Measurements from ENCODE around the gene STON2. TPM values are rescaled to one million over a fixed set of nuclear protein-coding genes. Genes with fewer than 3 reads are reported as not detected.

Gene STON2
- total and polyA plus RNA-seq, 2 donors from 2014 or later, result 14.8 to 86.6 TPM

DNA sequence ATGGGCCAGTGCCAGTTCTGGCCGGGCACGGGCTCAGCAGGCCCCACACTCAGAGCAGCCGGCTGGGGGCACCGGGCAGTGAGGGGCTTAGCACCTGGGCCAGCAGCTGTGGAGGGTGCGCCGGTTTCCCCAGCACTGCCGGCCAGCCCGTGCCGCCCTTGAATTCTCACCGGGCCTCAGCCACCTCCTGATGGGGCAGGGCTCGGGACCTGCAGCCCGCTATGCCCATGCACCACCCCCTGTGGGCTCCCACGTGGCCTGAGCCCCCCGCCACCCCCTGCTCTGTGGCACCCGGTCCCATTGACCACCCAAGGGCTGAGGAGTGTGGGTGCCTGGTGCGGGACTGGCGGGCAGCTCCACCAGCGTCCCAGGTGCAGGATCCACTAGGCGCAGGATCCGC lies 164.0 kb downstream of the STON2 start:
- Histone ChIP-seq H3K4me3 (ENCODE audit: low read length in 3 of 3) (no peak overlapping the region), H3K36me3 (ENCODE audit: control insufficient read depth in 2 of 3, insufficient read depth in 3 of 3, low read length in 3 of 3) (no peaks in the 10 kb centered on the region), H3K9ac (ENCODE audit: low read length in 3 of 3) (no peak overlapping the region), H3K9me3 (ENCODE audit: control insufficient read depth in 2 of 3, insufficient read depth in 1 of 3, low read length in 3 of 3) (no peaks in the 10 kb centered on the region), H3K27ac (ENCODE audit: low read depth in 2 of 2, low read length in 2 of 2) (no peak overlapping the region), H3K27me3 (ENCODE audit: control insufficient read depth, insufficient read depth, low read length) (no peaks in the 10 kb centered on the region), H3K4me1 (ENCODE audit: control insufficient read depth in 2 of 3, insufficient read depth in 2 of 3, low read depth in 1 of 3, low read length in 3 of 3) (peaks cover 2 to 7% (median 3%) of the 10 kb centered on the region in 3 donors)
- intact Hi-C loops (cut with DNase I), result no loop called here
- FAIRE-seq (no peak), DNase-seq (no peak)
- TF ChIP-seq CTCF (IDR thresholded peaks at IDR 0.05; ENCODE audit: borderline replicate concordance, extremely low read depth, insufficient read depth), result no peak

DNA sequence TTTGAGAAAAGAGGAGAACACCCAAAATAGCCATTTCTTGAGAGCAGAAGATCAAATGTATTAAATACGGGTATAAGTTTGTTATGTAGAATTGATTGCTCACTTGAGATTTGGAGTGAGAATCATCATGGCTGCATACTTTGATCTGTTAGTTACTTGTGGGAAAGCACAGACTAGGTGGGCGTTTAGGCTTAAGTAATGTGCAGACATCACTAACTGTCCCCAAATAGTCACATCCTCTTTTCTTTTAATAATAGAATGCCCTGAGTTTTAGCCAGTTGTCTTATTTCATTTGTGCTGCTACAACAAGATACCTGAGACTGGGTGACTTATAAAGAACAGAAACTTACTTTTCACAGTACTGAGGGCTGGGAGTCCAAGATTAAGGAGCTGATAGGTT lies 165.0 kb downstream of the STON2 start:
- FAIRE-seq, result no peak
- Histone ChIP-seq H3K27ac (ENCODE audit: low read depth in 2 of 2, low read length in 2 of 2) (no peak overlapping the region), H3K9me3 (ENCODE audit: control insufficient read depth in 2 of 3, insufficient read depth in 1 of 3, low read length in 3 of 3) (no peaks in the 10 kb centered on the region), H3K9ac (ENCODE audit: low read length in 3 of 3) (no peak overlapping the region), H3K4me3 (ENCODE audit: low read length in 3 of 3) (no peak overlapping the region), H3K4me1 (ENCODE audit: control insufficient read depth in 2 of 3, insufficient read depth in 2 of 3, low read depth in 1 of 3, low read length in 3 of 3) (peaks cover 2 to 7% (median 3%) of the 10 kb centered on the region in 3 donors), H3K36me3 (ENCODE audit: control insufficient read depth in 2 of 3, insufficient read depth in 3 of 3, low read length in 3 of 3) (no peaks in the 10 kb centered on the region), H3K27me3 (ENCODE audit: control insufficient read depth, insufficient read depth, low read length) (no peaks in the 10 kb centered on the region)
- DNase-seq, result no peak
- TF ChIP-seq CTCF (IDR thresholded peaks at IDR 0.05; ENCODE audit: borderline replicate concordance, extremely low read depth, insufficient read depth), result no peak
- intact Hi-C loops (cut with DNase I), result no loop called here

- H3K27me3 ChIP-seq (ENCODE audit: control insufficient read depth, insufficient read depth, low read length), result no peaks in the 10 kb centered on the region
- H3K4me1 ChIP-seq (ENCODE audit: control insufficient read depth in 2 of 3, insufficient read depth in 2 of 3, low read depth in 1 of 3, low read length in 3 of 3), result peaks cover 2 to 7% (median 3%) of the 10 kb centered on the region in 3 donors
- peak in 4 of 5 donors; percentile 61 to 79 (median 64) for DNase-seq
- H3K9me3 ChIP-seq (ENCODE audit: control insufficient read depth in 2 of 3, insufficient read depth in 1 of 3, low read length in 3 of 3), result no peaks in the 10 kb centered on the region
- no peak for FAIRE-seq
- no peaks in the 10 kb centered on the region for H3K36me3 ChIP-seq (ENCODE audit: control insufficient read depth in 2 of 3, insufficient read depth in 3 of 3, low read length in 3 of 3)
- no peak overlapping the region for H3K9ac ChIP-seq (ENCODE audit: low read length in 3 of 3)
- H3K4me3 ChIP-seq (ENCODE audit: low read length in 3 of 3), result no peak overlapping the region
- intact Hi-C loops (cut with DNase I), result no loop called here
- no peak overlapping the region for H3K27ac ChIP-seq (ENCODE audit: low read depth in 2 of 2, low read length in 2 of 2)
- TF ChIP-seq CTCF (IDR thresholded peaks at IDR 0.05; ENCODE audit: borderline replicate concordance, extremely low read depth, insufficient read depth), result no peak
These were observed 165.8 kb downstream of the STON2 start for GRCh38 chr14:81234278-81234677.

DNA sequence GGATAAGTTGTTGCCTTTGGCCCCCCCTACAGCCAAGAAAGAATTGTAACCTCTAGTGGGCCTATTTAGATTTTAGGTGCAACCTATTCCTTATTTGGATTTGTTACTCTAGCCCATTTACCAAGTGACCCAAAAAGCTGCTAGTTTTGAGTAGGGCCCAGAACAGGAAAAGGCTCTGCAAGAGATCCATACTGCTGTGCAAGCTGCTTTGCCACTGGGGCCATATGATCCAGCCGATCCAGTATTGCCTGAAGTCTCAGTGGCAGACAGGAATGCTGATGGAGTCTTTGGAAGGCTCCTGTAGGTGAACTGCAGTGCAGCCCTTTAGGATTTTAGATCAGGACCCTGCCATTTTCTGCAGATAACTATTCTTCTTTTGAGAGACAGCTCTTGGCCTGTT lies 166.5 kb downstream of the STON2 start:
- H3K9me3 ChIP-seq (ENCODE audit: control insufficient read depth in 2 of 3, insufficient read depth in 1 of 3, low read length in 3 of 3), result no peaks in the 10 kb centered on the region
- DNase-seq (no peak), FAIRE-seq (no peak)
- H3K27me3 ChIP-seq (ENCODE audit: control insufficient read depth, insufficient read depth, low read length), result no peaks in the 10 kb centered on the region
- peaks cover 2 to 7% (median 3%) of the 10 kb centered on the region in 3 donors for H3K4me1 ChIP-seq (ENCODE audit: control insufficient read depth in 2 of 3, insufficient read depth in 2 of 3, low read depth in 1 of 3, low read length in 3 of 3)
- H3K9ac ChIP-seq (ENCODE audit: low read length in 3 of 3), result no peak overlapping the region
- TF ChIP-seq CTCF (IDR thresholded peaks at IDR 0.05; ENCODE audit: borderline replicate concordance, extremely low read depth, insufficient read depth), result no peak
- H3K36me3 ChIP-seq (ENCODE audit: control insufficient read depth in 2 of 3, insufficient read depth in 3 of 3, low read length in 3 of 3), result no peaks in the 10 kb centered on the region
- H3K4me3 ChIP-seq (ENCODE audit: low read length in 3 of 3), result no peak overlapping the region
- H3K27ac ChIP-seq (ENCODE audit: low read depth in 2 of 2, low read length in 2 of 2), result no peak overlapping the region
- intact Hi-C loops (cut with DNase I), result no loop called here

Measured in kidney (tissue), 14 donors.